Left cardiac atrium (tissue), 4 donors: ENCODE data around the gene PPDPF. TPM values are rescaled to one million over a fixed set of nuclear protein-coding genes. Genes with fewer than 3 reads are reported as not detected.
"Not testable (repeated sequence)": the region's sequence is repeated elsewhere in the genome, so short reads cannot be mapped to it uniquely, and the experiment has no call there.

ENCODE experiments used
- ATAC-seq, 2 donors: fragments of 200-7000 bp; cut with Tn5 transposase; one replicate each; pipeline ENCODE4 v1.9.1; 2020; ENCODE audit warnings: mild to moderate bottlenecking in 2 of 2, moderate library complexity in 2 of 2
- DNase-seq: peaks from one replicate; pipeline ENCODE4 v3.0.0-alpha.2; 2020
- intact Hi-C, 2 donors: fragments of 100-400 bp; cut with DNase I; formaldehyde crosslinking; loops; one replicate each; pipeline versions ENCODE4 v1.14.1 to v1.15.1; 2022 to 2023
- total RNA-seq, 2 donors: library from RNA; stranded (reverse); fragmentation: NEBNext Ultra II Directional; extraction: Animal tissue kit (Norgen Biotek cat#: 25700); gene quantifications; one replicate each; pipeline ENCODE4 v1.2.1, GENCODE V29; 2021
- donor health status: DM: no; HTN: yes; CAD: no.
- donor health status: DM: no; HTN: yes; CAD: no; lungs with severe emphysema.
- donor health status: DM: yes; HTN: yes; CAD: no.
- donor health status: Dilated cardiomyopathy.

Gene PPDPF
- total RNA-seq, 2 donors from 2014 or later: 215 to 241 TPM

GRCh38 chr20:63553251-63553932 lies 32.8 kb downstream of the PPDPF start:
- intact Hi-C loops: no loop called here
- ATAC-seq (peak; percentile 84 to 88), DNase-seq (peak; percentile 88)

GRCh38 chr20:63553933-63554290 lies 33.3 kb downstream of the PPDPF start, which contains the start of gene FNDC11:
Gene FNDC11 (plus strand): TSS chr20:63554159. CDS start chr20:63555664, 1,505 bp downstream.
- intact Hi-C loops: no loop called here
- ATAC-seq (peak; percentile 42 to 46), DNase-seq (peak; percentile 68)

- intact Hi-C loops: no loop called here
- DNase-seq (no peak), ATAC-seq (no peak)
These were observed 34.1 kb downstream of the PPDPF start for GRCh38 chr20:63554361-63555278.

GRCh38 chr20:63555661-63556381 lies 35.3 kb downstream of the PPDPF start:
- ATAC-seq (no peak), DNase-seq (no peak)
- intact Hi-C loops: no loop called here

GRCh38 chr20:63556873-63557478 lies 36.4 kb downstream of the PPDPF start:
- intact Hi-C loops: no loop called here
- ATAC-seq (no peak), DNase-seq (no peak)

- intact Hi-C loops: no loop called here
- ATAC-seq: no peak
- DNase-seq: no peak
These were observed 36.9 kb downstream of the PPDPF start for GRCh38 chr20:63557481-63557891.

GRCh38 chr20:63558804-63559484 lies 38.4 kb downstream of the PPDPF start:
- ATAC-seq (no peak), DNase-seq (no peak)
- intact Hi-C loops: no loop called here

GRCh38 chr20:63559485-63560332 lies 39.1 kb downstream of the PPDPF start:
- ATAC-seq, intact Hi-C loops, DNase-seq: not testable (repeated sequence)

GRCh38 chr20:63560333-63560805 lies 39.8 kb downstream of the PPDPF start:
- no peak for ATAC-seq
- DNase-seq: no peak
- intact Hi-C loops: no loop called here

- no peak for DNase-seq
- no peak for ATAC-seq
- intact Hi-C loops: no loop called here
These were observed 40.5 kb downstream of the PPDPF start for GRCh38 chr20:63560856-63561609.

GRCh38 chr20:63561624-63562396 lies 41.2 kb downstream of the PPDPF start:
- intact Hi-C loops: no loop called here

GRCh38 chr20:63562461-63563224 lies 42.1 kb downstream of the PPDPF start:
- DNase-seq: no peak
- ATAC-seq: no peak

More at GRCh38 chr20:63561624-63562396, 41.2 kb downstream of the PPDPF start:
- DNase-seq (no peak), ATAC-seq (no peak)

GRCh38 chr20:63563225-63563935 lies 42.8 kb downstream of the PPDPF start:
- ATAC-seq (no peak), DNase-seq (no peak)
- intact Hi-C loops: no loop called here

More at GRCh38 chr20:63562461-63563224, 42.1 kb downstream of the PPDPF start:
- intact Hi-C loops: no loop called here

- ATAC-seq (no peak), DNase-seq (no peak)
- intact Hi-C loops: no loop called here
These were observed 43.7 kb downstream of the PPDPF start for GRCh38 chr20:63564036-63564810.
